Pancreas (tissue), 10 donors: ENCODE results near the gene C10orf67. TPM values are rescaled to one million over a fixed set of nuclear protein-coding genes. Genes with fewer than 3 reads are reported as not detected.
"Not testable (repeated sequence)": the region's sequence is repeated elsewhere in the genome, so short reads cannot be mapped to it uniquely, and the experiment has no call there.

Experiments
- ATAC-seq, 4 donors: fragments of 200-7000 bp; cut with Tn5 transposase; one replicate each; pipeline versions ENCODE4 v1.8.0 to v1.9.1; 2020; ENCODE audit warnings: mild to moderate bottlenecking in 4 of 4, moderate library complexity in 4 of 4
- DNase-seq, 6 donors: peaks; one replicate each; pipeline ENCODE4 v3.0.0-alpha.2; 2020
- FAIRE-seq: peaks from 2 replicates; lab custom pipeline; 2012; peaks lifted over from hg19 to GRCh38; lab: Jason Lieb, UNC
- H3K27ac ChIP-seq, 4 donors: fragments of 200-600 bp; sonication (generic); 1 replicate in 3 of 4; 2 replicates in 1 of 4; pipeline versions ENCODE4 v1.5.0 to v1.8.0; 2020
- H3K27me3 ChIP-seq, 4 donors: fragments of 200-600 bp; one replicate each; pipeline ENCODE4 v1.8.0; 2021
- H3K36me3 ChIP-seq, 3 donors: fragments of 200-600 bp; sonication (generic) in 1 of 3; one replicate each; pipeline versions ENCODE4 v1.5.0 to v1.8.0; 2020 to 2021
- H3K4me1 ChIP-seq, 3 donors: fragments of 200-600 bp; one replicate each; pipeline ENCODE4 v1.8.0; 2021
- H3K4me3 ChIP-seq, 4 donors: fragments of 200-600 bp; sonication (generic) in 2 of 4; one replicate each; pipeline versions ENCODE4 v1.5.0 to v1.8.0; 2020 to 2021
- H3K9me3 ChIP-seq, 4 donors: fragments of 200-600 bp; one replicate each; pipeline ENCODE4 v1.8.0; 2021
- WGBS, 2 donors: extraction: QIAGEN DNeasy Blood & Tissue Kit; methylation state at CpG; one replicate each; pipeline ENCODE4 v1.1.7; 2013; 5-methylcytosine and 5-hydroxymethylcytosine counted together
- intact Hi-C, 3 donors: fragments of 100-400 bp; cut with DNase I; formaldehyde crosslinking; loops; one replicate each; pipeline versions ENCODE4 v1.11.1 to v1.14.2; 2022
- polyA plus RNA-seq, 2 donors: library from polyadenylated mRNA; stranded (reverse); fragments of 200-250 nt; gene quantifications; one replicate each; pipeline ENCODE4 v1.2.3, GENCODE V29; 2013
- total RNA-seq, 6 donors: library from RNA; stranded (reverse); fragmentation: NEBNext Ultra II Directional in 4 of 6; extraction: Animal tissue kit (Norgen Biotek cat#: 25700) in 4 of 6; gene quantifications; one replicate each; pipeline versions ENCODE4 v1.2.1 to v1.2.4, GENCODE V29; 2021 to 2023
- TF ChIP-seq, protein P1 (sequence below), 4 donors: fragments of 200-600 bp; sonication (generic) in 3 of 4; IDR thresholded peaks; one replicate each; pipeline versions ENCODE4 v1.5.0 to v1.8.0; 2021; ENCODE audit warnings: antibody characterized with exemption in 4 of 4
- donor health status: healthy with polysubstance abuse.
- donor health status: DM: no; HTN: no; CAD: no; lungs with moderate emphysema.
- donor health status: DM: no; HTN: no; CAD: no.
- donor health status: control.
- donor health status: control.
- donor health status: Bipolar disorder and iron deficiency.
- donor health status: DM: yes; HTN: yes; CAD: no.
- donor health status: DM: no; HTN: no; CAD: no.
- donor health status: DM: no; HTN: no; CAD: no.
- donor health status: DM: yes; HTN: yes; CAD: no.

C10orf67 gene
- total and polyA plus RNA-seq, 8 donors, result 0.02 to 0.16 (median 0.08) TPM; not detected in 3

DNA sequence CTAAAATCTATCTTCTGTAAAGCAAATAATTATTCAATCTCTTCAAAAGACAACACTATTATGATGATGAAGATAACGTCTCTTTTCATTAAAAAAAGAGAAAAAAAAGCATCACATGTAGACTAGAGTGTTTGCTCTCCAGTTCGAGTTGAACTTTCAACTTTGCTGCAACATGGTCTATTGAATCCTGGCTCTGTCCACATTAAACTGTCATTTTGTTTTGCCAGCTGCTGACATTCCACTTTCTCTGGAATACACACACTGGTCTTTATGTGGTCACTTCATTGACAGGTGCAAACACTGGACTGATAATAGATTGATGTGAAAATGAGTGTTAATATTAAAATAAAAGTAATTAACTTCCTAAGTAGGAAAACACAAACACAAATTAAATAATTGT, 90.8 kb downstream of the C10orf67 start:
- H3K36me3 ChIP-seq, result no peaks in the 10 kb centered on the region
- TF ChIP-seq, protein P1, sequence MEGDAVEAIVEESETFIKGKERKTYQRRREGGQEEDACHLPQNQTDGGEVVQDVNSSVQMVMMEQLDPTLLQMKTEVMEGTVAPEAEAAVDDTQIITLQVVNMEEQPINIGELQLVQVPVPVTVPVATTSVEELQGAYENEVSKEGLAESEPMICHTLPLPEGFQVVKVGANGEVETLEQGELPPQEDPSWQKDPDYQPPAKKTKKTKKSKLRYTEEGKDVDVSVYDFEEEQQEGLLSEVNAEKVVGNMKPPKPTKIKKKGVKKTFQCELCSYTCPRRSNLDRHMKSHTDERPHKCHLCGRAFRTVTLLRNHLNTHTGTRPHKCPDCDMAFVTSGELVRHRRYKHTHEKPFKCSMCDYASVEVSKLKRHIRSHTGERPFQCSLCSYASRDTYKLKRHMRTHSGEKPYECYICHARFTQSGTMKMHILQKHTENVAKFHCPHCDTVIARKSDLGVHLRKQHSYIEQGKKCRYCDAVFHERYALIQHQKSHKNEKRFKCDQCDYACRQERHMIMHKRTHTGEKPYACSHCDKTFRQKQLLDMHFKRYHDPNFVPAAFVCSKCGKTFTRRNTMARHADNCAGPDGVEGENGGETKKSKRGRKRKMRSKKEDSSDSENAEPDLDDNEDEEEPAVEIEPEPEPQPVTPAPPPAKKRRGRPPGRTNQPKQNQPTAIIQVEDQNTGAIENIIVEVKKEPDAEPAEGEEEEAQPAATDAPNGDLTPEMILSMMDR (IDR thresholded peaks at IDR 0.05), result no peak
- H3K4me1 ChIP-seq, result peaks cover 0 to 6% (median 5%) of the 10 kb centered on the region in 3 donors
- DNase-seq (no peak), FAIRE-seq (no peak), ATAC-seq (peak in 3 of 4 donors; percentile 58 to 81 (median 74))
- intact Hi-C loops, result loop anchor here in 1 of 3 donors (10.0 kb wide), 1 partner anchor 49 kb away; no protein-coding TSS in a partner anchor
- no peaks in the 10 kb centered on the region for H3K9me3 ChIP-seq
- 9 to 10% methylated on average over 2 of the region's 2 CpGs for whole genome bisulfite sequencing, 2 donors
- no peak overlapping the region for H3K27ac ChIP-seq
- no peak overlapping the region for H3K4me3 ChIP-seq
- H3K27me3 ChIP-seq, result no peaks in the 10 kb centered on the region

DNA sequence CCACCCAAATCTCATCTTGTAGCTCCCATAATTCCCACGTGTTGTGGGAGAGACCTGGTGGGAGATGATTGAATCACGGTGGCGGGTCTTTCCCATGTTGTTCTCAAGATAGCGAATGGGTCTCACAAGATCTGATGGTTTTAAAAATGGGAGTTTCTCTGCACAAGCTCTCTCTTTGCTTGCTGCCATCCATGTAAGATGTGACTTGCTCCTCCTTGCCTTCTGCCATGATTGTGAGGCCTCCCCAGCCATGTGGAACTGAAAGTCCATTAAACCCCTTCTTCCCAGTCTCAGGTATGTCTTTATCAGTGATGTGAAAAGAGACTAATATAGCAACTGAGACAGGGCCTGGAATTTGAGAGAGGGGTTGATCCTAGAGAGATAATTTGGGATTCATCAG, 91.7 kb downstream of the C10orf67 start:
- not testable (repeated sequence) for FAIRE-seq, DNase-seq, H3K36me3 ChIP-seq, H3K27ac ChIP-seq, ATAC-seq, H3K27me3 ChIP-seq, H3K9me3 ChIP-seq, H3K4me1 ChIP-seq, H3K4me3 ChIP-seq
- 94 to 97% methylated on average over 4 of the region's 4 CpGs for WGBS, 2 donors
- intact Hi-C loops, result loop anchor here in 1 of 3 donors (10.0 kb wide), 1 partner anchor 48 kb away; no protein-coding TSS in a partner anchor

DNA sequence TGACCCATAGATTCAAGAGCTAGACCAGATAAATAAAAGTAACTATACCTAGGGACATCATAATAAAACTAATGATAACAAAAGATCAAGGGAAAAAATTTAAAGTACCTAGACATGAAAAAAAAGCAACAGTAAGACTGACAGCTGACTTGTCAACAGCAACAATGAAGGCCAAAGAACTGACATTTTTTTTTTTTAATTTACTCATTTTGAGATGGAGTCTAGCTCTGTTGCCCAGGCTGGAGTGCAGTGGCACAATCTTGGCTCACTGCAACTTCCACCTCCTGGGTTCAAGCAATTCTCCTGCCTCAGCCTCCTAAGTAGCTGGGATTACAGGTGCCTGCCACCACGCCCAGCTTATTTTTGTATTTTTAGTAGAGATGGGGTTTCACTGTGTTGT, 102.8 kb downstream of the C10orf67 start:
- H3K36me3 ChIP-seq, H3K9me3 ChIP-seq, FAIRE-seq, H3K4me3 ChIP-seq, ATAC-seq, H3K4me1 ChIP-seq, DNase-seq, intact Hi-C loops, H3K27me3 ChIP-seq, H3K27ac ChIP-seq: not testable (repeated sequence)
- 76 to 88% methylated on average over 1 of the region's 1 CpG for WGBS, 2 donors

DNA sequence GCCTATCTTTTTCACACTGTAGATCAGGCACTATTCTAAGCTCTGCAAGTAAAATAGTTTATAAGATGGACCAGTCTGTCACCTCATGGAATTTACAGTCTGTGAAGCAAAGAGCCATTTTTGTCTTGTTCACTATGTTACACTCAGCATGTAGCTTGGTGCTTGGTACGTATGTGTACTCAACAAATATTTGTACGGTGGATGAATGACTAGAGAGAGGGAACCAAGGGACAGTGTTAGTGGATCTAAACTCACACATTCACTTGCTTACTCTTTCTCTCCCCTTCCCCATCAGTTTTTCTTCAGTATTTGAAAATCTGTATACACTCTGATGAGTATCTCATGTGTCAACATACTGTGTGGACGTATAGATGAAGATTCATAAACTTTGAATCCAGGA, 106.6 kb downstream of the C10orf67 start:
- FAIRE-seq, result no peak
- no peak overlapping the region for H3K27ac ChIP-seq
- no peaks in the 10 kb centered on the region for H3K27me3 ChIP-seq
- intact Hi-C loops, result no loop called here
- ATAC-seq, result peak in 2 of 4 donors; percentile 16 to 55
- H3K36me3 ChIP-seq, result no peaks in the 10 kb centered on the region
- no peaks in the 10 kb centered on the region for H3K9me3 ChIP-seq
- H3K4me1 ChIP-seq, result no peaks in the 10 kb centered on the region
- TF ChIP-seq, protein P1 (IDR thresholded peaks at IDR 0.05), result no peak
- no peak for DNase-seq
- H3K4me3 ChIP-seq, result no peak overlapping the region
- WGBS, 2 donors, result 32 to 35% methylated on average over 3 of the region's 3 CpGs

DNA sequence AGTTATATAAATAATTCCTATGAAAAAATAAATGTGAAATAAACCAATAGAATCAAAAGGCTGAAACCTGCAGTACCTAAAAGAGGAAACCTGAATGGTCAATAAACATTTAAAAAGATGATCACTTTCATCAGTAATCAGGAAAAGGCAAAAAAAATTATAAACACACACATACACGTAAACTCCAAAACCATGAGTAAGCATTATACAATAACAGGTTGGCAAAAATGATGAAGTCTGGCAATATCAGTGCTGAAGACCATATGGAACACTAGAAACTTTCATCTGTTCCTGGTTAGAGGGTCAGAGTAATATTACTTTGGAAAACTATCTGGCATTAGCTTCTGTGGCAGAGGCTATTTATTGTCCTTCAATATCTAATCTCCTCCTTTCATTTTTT, 114.0 kb downstream of the C10orf67 start:
- no peak for FAIRE-seq
- Histone ChIP-seq H3K27ac (no peak overlapping the region), H3K27me3 (no peaks in the 10 kb centered on the region), H3K36me3 (no peaks in the 10 kb centered on the region), H3K9me3 (no peaks in the 10 kb centered on the region), H3K4me3 (no peak overlapping the region), H3K4me1 (no peaks in the 10 kb centered on the region)
- ATAC-seq, result no peak
- intact Hi-C loops, result no loop called here
- WGBS, 2 donors, result 78 to 84% methylated on average over 1 of the region's 1 CpG
- TF ChIP-seq, protein P1 (IDR thresholded peaks at IDR 0.05), result no peak
- DNase-seq, result no peak

GRCh38 chr10:23217471-23217870, 127.1 kb downstream of the C10orf67 start:
- intact Hi-C loops, result no loop called here
- no peaks in the 10 kb centered on the region for H3K36me3 ChIP-seq
- no peaks in the 10 kb centered on the region for H3K27me3 ChIP-seq
- TF ChIP-seq, protein P1 (IDR thresholded peaks at IDR 0.05), result no peak
- no peak for FAIRE-seq
- no peaks in the 10 kb centered on the region for H3K9me3 ChIP-seq
- no peak overlapping the region for H3K4me3 ChIP-seq
- WGBS, 2 donors, result 64 to 69% methylated on average over 1 of the region's 1 CpG
- no peak overlapping the region for H3K27ac ChIP-seq
- no peak for ATAC-seq
- no peaks in the 10 kb centered on the region for H3K4me1 ChIP-seq
- DNase-seq, result no peak
